SK-N-MC (cell line): ENCODE results near the gene IL4R.

Experiments used
- EZH2 ChIP-seq: fragments of 200-600 bp; sonication (generic); IDR thresholded peaks from one replicate; pipeline ENCODE4 v1.6.1; 2017; ENCODE audit warnings: antibody characterized with exemption
- POLR2AphosphoS5 ChIP-seq: IDR thresholded peaks from 2 replicates; pipeline ENCODE4 v1.6.1; 2012; ENCODE audit warnings: mild to moderate bottlenecking, low read depth, low read length, borderline replicate concordance

DNA sequence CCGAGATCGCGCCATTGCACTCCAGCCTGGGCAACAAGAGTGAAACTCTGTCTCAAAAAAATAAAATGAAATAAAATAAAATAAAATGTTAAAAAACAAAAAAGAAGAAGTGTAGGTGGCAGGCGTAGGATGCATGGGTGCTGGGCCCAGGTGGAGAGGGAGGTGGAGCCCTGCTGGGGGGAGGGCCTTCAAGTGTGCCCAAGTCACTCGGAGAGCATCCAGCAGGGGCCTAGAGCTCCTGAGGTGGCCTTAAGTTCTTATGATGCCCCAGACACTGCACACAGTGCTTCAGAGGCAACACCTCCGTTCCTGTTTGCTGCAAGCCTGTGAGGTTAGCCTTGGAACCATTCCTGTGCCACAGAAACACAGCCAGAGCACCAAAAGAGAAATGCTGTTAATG lies 23.2 kb downstream of the IL4R start:
- TF ChIP-seq EZH2 (no peak), POLR2AphosphoS5 (no peak)
